PC-3 (cell line): Measurements from ENCODE around the gene XPO5. TPM values are rescaled to one million over a fixed set of nuclear protein-coding genes. Genes with fewer than 3 reads are reported as not detected.

Source experiments
- ATAC-seq: fragments of 200-7000 bp; cut with Tn5 transposase; 2 replicates; pipeline ENCODE4 v1.9.1; 2020; ENCODE audit warnings: mild to moderate bottlenecking, moderate library complexity
- BruUV-seq: library from RNA; stranded (reverse); fragments of 400-500 nt; replicated peaks from 2 replicates; lab custom pipeline; 2021; lab: Mats Ljungman, UMichigan
- CTCF ChIA-PET: fragments of 300-600 bp; sonication (Branson Sonifier 250); formaldehyde crosslinking; loops from one replicate; lab custom pipeline; 2022; ENCODE audit warnings: antibody characterized with exemption; lab: Charles Lee
- POLR2A ChIA-PET: fragments of 300-600 bp; sonication (Branson Sonifier 250); formaldehyde crosslinking; loops from one replicate; lab custom pipeline; 2022; ENCODE audit warnings: antibody characterized with exemption; ENCODE audit not compliant: unreplicated experiment; lab: Charles Lee
- DNase-seq: peaks from one replicate; pipeline ENCODE4 v3.0.0-alpha.2; 2015
- H2AFZ ChIP-seq: fragments of 300-600 bp; sonication (generic); 2 replicates; pipeline ENCODE4 v1.6.0; 2016; ENCODE audit warnings: antibody characterized with exemption, low read length
- H3F3A ChIP-seq: fragments of 300-600 bp; sonication (generic); one replicate; pipeline ENCODE4 v1.6.0; 2017; ENCODE audit warnings: antibody characterized with exemption, low read length, control low read depth, mild to moderate bottlenecking; ENCODE audit not compliant: unreplicated experiment
- H3K27ac ChIP-seq: fragments of 300-600 bp; sonication (generic); 2 replicates; pipeline ENCODE4 v1.5.1; 2016; ENCODE audit warnings: mild to moderate bottlenecking, low read length
- H3K27me3 ChIP-seq: fragments of 300-600 bp; sonication (generic); 2 replicates; pipeline ENCODE4 v1.6.1; 2016; ENCODE audit warnings: low read length, mixed read lengths
- H3K36me3 ChIP-seq: fragments of 300-600 bp; sonication (generic); 2 replicates; pipeline ENCODE4 v1.6.1; 2016; ENCODE audit warnings: low read depth, mixed run types, low read length, mixed read lengths
- H3K4me1 ChIP-seq: fragments of 300-600 bp; sonication (generic); 2 replicates; pipeline ENCODE4 v1.5.1; 2016; ENCODE audit warnings: low read length; ENCODE audit not compliant: insufficient read depth
- H3K4me2 ChIP-seq: fragments of 300-600 bp; sonication (generic); 2 replicates; pipeline ENCODE4 v1.6.0; 2016; ENCODE audit warnings: low read length
- H3K4me3 ChIP-seq: fragments of 300-600 bp; sonication (generic); 2 replicates; pipeline ENCODE4 v1.5.1; 2016; ENCODE audit warnings: mild to moderate bottlenecking, low read length, mixed read lengths
- H3K79me2 ChIP-seq: fragments of 300-600 bp; sonication (generic); 2 replicates; pipeline ENCODE4 v1.6.1; 2017; ENCODE audit warnings: low read length, mixed read lengths
- H3K9ac ChIP-seq: fragments of 300-600 bp; sonication (generic); 2 replicates; pipeline ENCODE4 v1.6.0; 2016; ENCODE audit warnings: mild to moderate bottlenecking, low read length
- H3K9me2 ChIP-seq: fragments of 300-600 bp; sonication (generic); replicated peaks from 2 replicates; pipeline ENCODE4 v1.6.1; 2016; ENCODE audit warnings: mixed run types, low read length, mixed read lengths
- H3K9me3 ChIP-seq: fragments of 300-600 bp; sonication (generic); 2 replicates; pipeline ENCODE4 v1.6.1; 2016; ENCODE audit warnings: low read length, mixed read lengths
- H4K20me1 ChIP-seq: fragments of 300-600 bp; sonication (generic); 2 replicates; pipeline ENCODE4 v1.6.1; 2016; ENCODE audit warnings: low read length, mixed read lengths
- EZH2 ChIP-seq: fragments of 300-600 bp; sonication (generic); IDR thresholded peaks from one replicate; pipeline ENCODE4 v1.6.1; 2017; ENCODE audit warnings: antibody characterized with exemption, mild to moderate bottlenecking, low read length; ENCODE audit not compliant: unreplicated experiment
- EZH2phosphoT487 ChIP-seq: fragments of 300-600 bp; sonication (generic); IDR thresholded peaks from 2 replicates; pipeline ENCODE4 v1.6.1; 2018; ENCODE audit warnings: mild to moderate bottlenecking, antibody characterized with exemption, low read length, borderline replicate concordance
- intact Hi-C: fragments of 100-400 bp; cut with micrococcal nuclease; formaldehyde crosslinking; loops from 2 replicates; pipeline ENCODE4 v1.9.0; 2023
- total RNA-seq: library from RNA; depleted of rRNA; stranded (reverse); fragments of >200 nt; gene quantifications from 2 replicates; pipeline ENCODE4 v1.2.3, GENCODE V29; 2014
- TF ChIP-seq, protein P1 (sequence below): fragments of 300-600 bp; sonication (generic); conservative IDR thresholded peaks from 2 replicates; pipeline ENCODE4 v1.5.1; 2017; ENCODE audit warnings: antibody characterized with exemption, low read depth, mild to moderate bottlenecking, low read length

Gene XPO5
- total RNA-seq, 1 experiment from 2014 or later: 42.3 TPM

DNA sequence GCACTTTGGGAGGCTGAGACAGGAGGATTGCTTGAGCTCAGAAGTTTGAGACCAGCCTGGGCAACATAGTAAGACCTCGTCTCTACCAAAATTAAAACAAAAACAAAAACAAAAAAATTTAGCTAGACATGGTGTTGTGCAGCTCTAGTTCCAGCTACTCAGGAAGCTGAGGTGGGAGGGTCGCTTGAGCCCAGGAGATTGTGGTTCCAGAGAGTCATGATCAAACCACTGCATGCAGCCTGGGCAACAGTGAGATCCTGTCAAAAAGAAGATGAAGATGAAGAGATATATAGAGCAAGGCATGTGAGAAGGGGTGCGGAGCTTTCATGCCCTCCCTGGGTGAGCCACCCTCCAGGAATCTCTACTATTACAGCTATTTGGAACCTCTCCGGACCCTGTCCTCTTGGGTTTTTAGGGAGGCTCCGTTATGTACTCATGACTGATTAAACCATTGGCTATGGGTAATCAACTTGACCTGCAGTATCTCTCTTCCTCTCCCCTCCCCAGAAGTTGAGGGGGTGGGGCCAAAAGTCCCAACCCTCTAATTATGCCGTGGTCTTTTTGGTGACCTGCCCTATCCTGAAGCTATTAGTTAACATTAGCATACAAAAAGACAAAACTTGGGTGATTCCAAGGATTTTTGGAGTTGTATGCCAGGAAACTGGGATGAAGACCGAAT is 9.2 kb upstream of the XPO5 start:
- DNase-seq: no peak
- BruUV-seq: no TSS peak
- Histone ChIP-seq H4K20me1 (no peaks in the 10 kb centered on the region), H3K36me3 (peaks cover 20% of the 10 kb centered on the region; the same call in 1 of the 2 replicates), H3K9me3 (no peaks in the 10 kb centered on the region), H3K9me2 (no peaks in the 10 kb centered on the region), H3K9ac (no peak overlapping the region), H3F3A (no peaks in the 10 kb centered on the region), H3K79me2 (peaks cover 7% of the 10 kb centered on the region; the same call in 1 of the 2 replicates), H3K27ac (no peak overlapping the region), H3K4me2 (no peak overlapping the region), H2AFZ (no peak overlapping the region), H3K27me3 (no peaks in the 10 kb centered on the region), H3K4me1 (no peaks in the 10 kb centered on the region), H3K4me3 (no peak overlapping the region)
- CTCF ChIA-PET: no interaction called here
- POLR2A ChIA-PET: interaction anchor here (0.6 kb wide), 1 partner anchor 17 kb away, joined by 14 read pairs; no protein-coding TSS in a partner anchor
- ATAC-seq: no peak
- TF ChIP-seq EZH2 (no peak), EZH2phosphoT487 (no peak)
- TF ChIP-seq, protein P1, sequence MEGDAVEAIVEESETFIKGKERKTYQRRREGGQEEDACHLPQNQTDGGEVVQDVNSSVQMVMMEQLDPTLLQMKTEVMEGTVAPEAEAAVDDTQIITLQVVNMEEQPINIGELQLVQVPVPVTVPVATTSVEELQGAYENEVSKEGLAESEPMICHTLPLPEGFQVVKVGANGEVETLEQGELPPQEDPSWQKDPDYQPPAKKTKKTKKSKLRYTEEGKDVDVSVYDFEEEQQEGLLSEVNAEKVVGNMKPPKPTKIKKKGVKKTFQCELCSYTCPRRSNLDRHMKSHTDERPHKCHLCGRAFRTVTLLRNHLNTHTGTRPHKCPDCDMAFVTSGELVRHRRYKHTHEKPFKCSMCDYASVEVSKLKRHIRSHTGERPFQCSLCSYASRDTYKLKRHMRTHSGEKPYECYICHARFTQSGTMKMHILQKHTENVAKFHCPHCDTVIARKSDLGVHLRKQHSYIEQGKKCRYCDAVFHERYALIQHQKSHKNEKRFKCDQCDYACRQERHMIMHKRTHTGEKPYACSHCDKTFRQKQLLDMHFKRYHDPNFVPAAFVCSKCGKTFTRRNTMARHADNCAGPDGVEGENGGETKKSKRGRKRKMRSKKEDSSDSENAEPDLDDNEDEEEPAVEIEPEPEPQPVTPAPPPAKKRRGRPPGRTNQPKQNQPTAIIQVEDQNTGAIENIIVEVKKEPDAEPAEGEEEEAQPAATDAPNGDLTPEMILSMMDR: no peak
- intact Hi-C loops: no loop called here

DNA sequence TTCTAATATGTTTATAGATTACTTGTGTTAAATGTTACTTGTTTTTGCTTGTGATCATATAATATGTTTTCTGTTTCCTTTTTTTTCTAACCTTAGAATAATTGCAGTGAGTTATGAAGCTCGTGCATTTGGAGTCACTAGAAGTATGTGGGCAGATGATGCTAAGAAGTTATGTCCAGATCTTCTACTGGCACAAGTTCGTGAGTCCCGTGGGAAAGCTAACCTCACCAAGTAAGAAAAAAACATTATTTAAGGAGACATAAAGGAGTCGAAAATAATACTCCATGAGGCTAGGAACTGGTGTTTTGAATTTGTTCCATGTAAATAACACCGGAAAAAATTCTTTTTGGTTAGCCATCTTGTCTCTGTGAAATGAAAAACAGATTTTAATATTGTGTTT is 7.1 kb upstream of the XPO5 start:
- BruUV-seq: no TSS peak
- no peak overlapping the region for H3K4me3 ChIP-seq
- H3K4me1 ChIP-seq: peaks cover 12% of the 10 kb centered on the region
- no peak overlapping the region for H3K27ac ChIP-seq
- H3F3A ChIP-seq: no peaks in the 10 kb centered on the region
- no peaks in the 10 kb centered on the region for H3K9me2 ChIP-seq
- POLR2A ChIA-PET: no interaction called here
- CTCF ChIA-PET: no interaction called here
- no peak for ATAC-seq
- peaks cover 20% of the 10 kb centered on the region; the same call in 1 of the 2 replicates for H3K36me3 ChIP-seq
- no peak for DNase-seq
- no peak overlapping the region for H3K4me2 ChIP-seq
- peaks cover 25% of the 10 kb centered on the region for H3K79me2 ChIP-seq
- TF ChIP-seq, protein P1: no peak
- no peak for TF ChIP-seq EZH2
- TF ChIP-seq EZH2phosphoT487: no peak
- no peaks in the 10 kb centered on the region for H3K27me3 ChIP-seq
- intact Hi-C loops: no loop called here
- no peaks in the 10 kb centered on the region for H4K20me1 ChIP-seq
- H3K9ac ChIP-seq: no peak overlapping the region
- H2AFZ ChIP-seq: no peak overlapping the region
- H3K9me3 ChIP-seq: no peaks in the 10 kb centered on the region

DNA sequence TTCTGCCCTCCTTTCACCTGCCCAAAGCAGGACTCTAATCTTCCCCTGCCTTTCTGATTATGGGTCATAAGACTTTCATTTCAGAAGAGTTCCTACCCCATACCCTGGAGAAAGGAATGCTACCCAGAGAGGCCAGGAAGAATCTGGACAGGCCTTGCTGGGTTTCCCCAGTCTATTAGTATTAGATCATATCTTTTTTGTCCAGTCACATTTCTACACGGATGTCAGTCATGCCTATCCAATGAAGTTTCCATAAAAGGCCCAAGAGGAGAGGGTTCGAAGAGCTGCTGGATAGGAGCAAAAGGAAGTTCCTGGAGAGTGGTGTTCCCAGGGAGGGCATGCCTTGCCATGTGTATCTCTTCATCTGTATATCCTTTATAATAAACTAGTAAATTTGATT is 3.3 kb upstream of the XPO5 start:
- H3K9me2 ChIP-seq: no peaks in the 10 kb centered on the region
- peak overlapping the region; percentile 94; the same call in 1 of the 2 replicates for H3K4me2 ChIP-seq
- H3F3A ChIP-seq: no peaks in the 10 kb centered on the region
- no peak overlapping the region for H3K27ac ChIP-seq
- CTCF ChIA-PET: interaction anchor here (0.6 kb wide), 1 partner anchor 33 kb away, joined by 3 read pairs; no protein-coding TSS in a partner anchor
- POLR2A ChIA-PET: no interaction called here
- TF ChIP-seq EZH2phosphoT487: no peak
- no peak for TF ChIP-seq EZH2
- TF ChIP-seq, protein P1: no peak
- intact Hi-C loops: no loop called here
- H2AFZ ChIP-seq: no peak overlapping the region
- H4K20me1 ChIP-seq: no peaks in the 10 kb centered on the region
- DNase-seq (no peak), ATAC-seq (no peak)
- H3K36me3 ChIP-seq: peaks cover 4% of the 10 kb centered on the region; the same call in 1 of the 2 replicates
- H3K4me3 ChIP-seq: no peak overlapping the region
- peaks cover 17% of the 10 kb centered on the region for H3K4me1 ChIP-seq
- no TSS peak for BruUV-seq
- no peak overlapping the region for H3K9ac ChIP-seq
- H3K27me3 ChIP-seq: no peaks in the 10 kb centered on the region
- H3K79me2 ChIP-seq: peaks cover 60% of the 10 kb centered on the region
- H3K9me3 ChIP-seq: no peaks in the 10 kb centered on the region
